Type B pancreatic cell (in vitro differentiated cells): ENCODE data around the gene MICAL1. TPM values are rescaled to one million over a fixed set of nuclear protein-coding genes. Genes with fewer than 3 reads are reported as not detected.
"Not testable (repeated sequence)": the region's sequence is repeated elsewhere in the genome, so short reads cannot be mapped to it uniquely, and the experiment has no call there.

Experiments used
- DNase-seq: peaks from one replicate; pipeline ENCODE4 v3.0.0; 2021; ENCODE audit warnings: mixed read lengths; ENCODE audit not compliant: unreplicated experiment; ENCODE audit errors: extremely low spot score
- H3K27ac Mint-ChIP-seq: 2 replicates; pipeline ENCODE4 v1.8.0; 2021; ENCODE audit warnings: mild to moderate bottlenecking, mixed read lengths
- H3K27me3 Mint-ChIP-seq: 2 replicates; pipeline ENCODE4 v1.8.0; 2021; ENCODE audit warnings: mixed read lengths
- H3K36me3 Mint-ChIP-seq: 2 replicates; pipeline ENCODE4 v1.8.0; 2021; ENCODE audit warnings: mixed read lengths
- H3K4me1 Mint-ChIP-seq: one replicate; pipeline ENCODE4 v1.8.0; 2021; ENCODE audit warnings: mixed read lengths; ENCODE audit not compliant: unreplicated experiment
- H3K4me3 Mint-ChIP-seq: 2 replicates; pipeline ENCODE4 v1.8.0; 2021; ENCODE audit warnings: mild to moderate bottlenecking, mixed read lengths
- H3K9me3 Mint-ChIP-seq: 2 replicates; pipeline ENCODE4 v1.8.0; 2021; ENCODE audit warnings: mixed read lengths
- total RNA-seq: library from RNA; stranded (reverse); gene quantifications from 2 replicates; pipeline ENCODE4 v1.2.1, GENCODE V29; 2021; ENCODE audit warnings: low replicate concordance
- TF ChIP-seq, protein P1 (sequence below): fragments of 200-600 bp; sonication (generic); conservative IDR thresholded peaks from 2 replicates; pipeline ENCODE4 v1.5.0; 2021; ENCODE audit warnings: antibody characterized with exemption, mild to moderate bottlenecking

MICAL1 gene
- total RNA-seq, 1 donor from 2014 or later = 49.7 TPM

DNA sequence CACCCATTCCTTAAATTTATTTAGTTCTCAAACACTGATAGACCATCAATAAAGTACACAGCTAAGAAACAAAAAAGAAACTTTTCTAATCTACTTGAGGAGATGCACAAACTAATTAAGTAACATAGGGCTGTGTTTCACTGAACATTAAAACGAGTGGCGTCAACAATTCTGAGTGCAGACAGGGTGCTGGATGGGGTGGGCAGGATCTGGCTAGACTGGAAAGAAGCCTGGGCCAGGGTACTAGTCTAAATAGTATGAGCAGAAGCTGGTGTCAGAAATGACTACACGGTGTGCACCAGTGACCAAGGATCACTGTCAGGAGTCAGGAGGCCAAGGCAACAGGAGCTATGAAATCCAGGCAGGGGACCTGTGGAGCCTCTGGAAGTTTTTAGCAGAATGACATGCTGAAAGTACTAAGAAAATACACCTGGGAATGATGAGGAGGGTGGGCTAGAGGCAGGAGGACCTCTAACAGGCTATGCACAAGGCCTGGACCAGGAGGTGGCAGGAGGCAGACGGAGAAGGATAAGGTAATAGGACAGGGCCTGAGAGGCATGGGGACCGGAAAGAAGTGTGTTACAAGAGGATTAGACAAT, 14.1 kb upstream of the MICAL1 start:
- H3K27me3 Mint-ChIP-seq = no peaks in the 10 kb centered on the region
- H3K4me3 Mint-ChIP-seq = no peak overlapping the region
- peaks cover 50% of the 10 kb centered on the region for H3K36me3 Mint-ChIP-seq
- H3K27ac Mint-ChIP-seq = no peak overlapping the region
- TF ChIP-seq, protein P1, sequence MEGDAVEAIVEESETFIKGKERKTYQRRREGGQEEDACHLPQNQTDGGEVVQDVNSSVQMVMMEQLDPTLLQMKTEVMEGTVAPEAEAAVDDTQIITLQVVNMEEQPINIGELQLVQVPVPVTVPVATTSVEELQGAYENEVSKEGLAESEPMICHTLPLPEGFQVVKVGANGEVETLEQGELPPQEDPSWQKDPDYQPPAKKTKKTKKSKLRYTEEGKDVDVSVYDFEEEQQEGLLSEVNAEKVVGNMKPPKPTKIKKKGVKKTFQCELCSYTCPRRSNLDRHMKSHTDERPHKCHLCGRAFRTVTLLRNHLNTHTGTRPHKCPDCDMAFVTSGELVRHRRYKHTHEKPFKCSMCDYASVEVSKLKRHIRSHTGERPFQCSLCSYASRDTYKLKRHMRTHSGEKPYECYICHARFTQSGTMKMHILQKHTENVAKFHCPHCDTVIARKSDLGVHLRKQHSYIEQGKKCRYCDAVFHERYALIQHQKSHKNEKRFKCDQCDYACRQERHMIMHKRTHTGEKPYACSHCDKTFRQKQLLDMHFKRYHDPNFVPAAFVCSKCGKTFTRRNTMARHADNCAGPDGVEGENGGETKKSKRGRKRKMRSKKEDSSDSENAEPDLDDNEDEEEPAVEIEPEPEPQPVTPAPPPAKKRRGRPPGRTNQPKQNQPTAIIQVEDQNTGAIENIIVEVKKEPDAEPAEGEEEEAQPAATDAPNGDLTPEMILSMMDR = no peak
- DNase-seq = no peak
- peaks cover 8% of the 10 kb centered on the region for H3K4me1 Mint-ChIP-seq
- H3K9me3 Mint-ChIP-seq = no peaks in the 10 kb centered on the region

DNA sequence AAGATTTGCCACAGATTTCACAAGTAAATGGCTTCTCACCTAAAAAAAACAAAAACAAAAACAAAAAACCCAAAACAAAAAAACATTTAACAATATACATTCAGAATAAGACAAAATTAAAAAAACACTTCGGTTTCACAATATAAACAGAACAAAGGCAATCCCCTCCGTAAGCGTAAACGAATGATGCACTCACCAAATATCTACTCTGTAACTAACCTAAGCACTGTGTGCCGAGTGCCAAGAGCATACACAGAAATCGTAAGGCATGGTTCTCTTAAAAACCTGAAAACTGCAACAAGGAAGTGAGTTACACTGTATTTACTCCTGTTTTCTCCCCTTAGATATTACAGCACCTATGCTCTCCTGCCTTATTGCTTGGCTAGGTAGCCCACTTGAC, 12.1 kb upstream of the MICAL1 start:
- Mint-ChIP-seq H3K36me3 (peaks cover 38% of the 10 kb centered on the region), H3K27ac (no peak overlapping the region), H3K4me3 (no peak overlapping the region), H3K27me3 (no peaks in the 10 kb centered on the region), H3K9me3 (no peaks in the 10 kb centered on the region), H3K4me1 (peaks cover 8% of the 10 kb centered on the region)
- no peak for DNase-seq
- TF ChIP-seq, protein P1 = no peak

DNA sequence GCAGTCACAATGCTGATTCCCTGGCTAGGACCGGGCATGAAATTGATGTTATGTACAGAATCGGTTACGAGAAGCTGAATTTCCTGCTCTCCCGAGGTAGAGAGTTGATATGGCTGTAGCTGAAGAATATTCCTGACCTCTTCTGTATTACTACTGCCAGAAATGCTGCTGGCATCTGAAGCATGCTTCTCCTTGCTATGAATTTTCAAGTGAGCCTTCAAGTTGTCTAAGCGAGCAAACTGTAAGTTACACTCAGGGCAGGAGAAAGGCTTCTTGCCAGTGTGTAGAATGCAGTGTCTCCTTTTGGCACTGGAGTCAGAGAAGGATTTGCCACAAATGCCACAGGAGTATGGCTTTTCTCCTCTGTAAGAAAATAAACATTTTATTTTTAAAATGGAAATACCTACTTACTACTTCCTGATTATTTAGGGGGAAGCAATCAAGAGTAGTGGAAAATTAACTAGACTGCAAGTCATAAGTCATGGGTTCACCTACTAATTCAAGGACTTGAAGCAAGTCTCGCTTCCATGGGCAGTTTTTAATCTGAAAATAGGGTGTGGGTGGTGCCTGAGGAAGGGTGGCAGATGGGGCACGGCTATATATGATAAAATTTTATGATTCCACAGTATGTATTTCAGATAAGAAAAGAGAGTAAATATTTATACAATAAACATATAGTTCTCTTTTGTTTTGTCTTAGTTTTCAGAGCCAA, 10.8 kb upstream of the MICAL1 start:
- H3K4me3 Mint-ChIP-seq = peak overlapping the region; percentile 22
- H3K4me1 Mint-ChIP-seq = peaks cover 8% of the 10 kb centered on the region
- H3K9me3 Mint-ChIP-seq = peaks cover 5% of the 10 kb centered on the region
- peaks cover 42% of the 10 kb centered on the region for H3K36me3 Mint-ChIP-seq
- TF ChIP-seq, protein P1 = no peak
- no peaks in the 10 kb centered on the region for H3K27me3 Mint-ChIP-seq
- DNase-seq = no peak
- H3K27ac Mint-ChIP-seq = peak overlapping the region; percentile 61

DNA sequence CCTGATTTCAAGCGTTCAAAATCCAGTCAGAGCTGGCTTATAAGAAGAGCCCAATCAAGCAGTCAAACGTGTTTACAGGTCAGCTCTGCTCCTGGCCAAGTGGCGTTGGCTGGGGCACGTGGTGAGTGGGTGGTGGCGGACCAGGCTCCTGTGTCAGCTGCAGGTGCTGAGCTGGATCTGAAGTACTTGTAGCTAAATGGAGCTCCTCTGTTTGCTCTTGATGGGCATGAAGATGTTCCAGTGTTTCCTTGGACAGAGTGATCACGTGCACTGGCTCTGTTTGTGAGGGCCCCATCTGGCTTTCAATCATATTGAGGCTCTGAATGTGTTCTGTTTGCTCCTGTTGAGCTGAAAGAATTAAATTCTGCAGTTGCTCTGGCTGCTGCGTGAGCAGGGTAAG, 10.2 kb upstream of the MICAL1 start:
- peaks cover 42% of the 10 kb centered on the region for H3K36me3 Mint-ChIP-seq
- no peaks in the 10 kb centered on the region for H3K27me3 Mint-ChIP-seq
- DNase-seq = no peak
- H3K4me3 Mint-ChIP-seq = peak overlapping the region; percentile 22
- peaks cover 5% of the 10 kb centered on the region for H3K9me3 Mint-ChIP-seq
- H3K27ac Mint-ChIP-seq = peak overlapping the region; percentile 61
- H3K4me1 Mint-ChIP-seq = peaks cover 8% of the 10 kb centered on the region
- TF ChIP-seq, protein P1 = no peak

DNA sequence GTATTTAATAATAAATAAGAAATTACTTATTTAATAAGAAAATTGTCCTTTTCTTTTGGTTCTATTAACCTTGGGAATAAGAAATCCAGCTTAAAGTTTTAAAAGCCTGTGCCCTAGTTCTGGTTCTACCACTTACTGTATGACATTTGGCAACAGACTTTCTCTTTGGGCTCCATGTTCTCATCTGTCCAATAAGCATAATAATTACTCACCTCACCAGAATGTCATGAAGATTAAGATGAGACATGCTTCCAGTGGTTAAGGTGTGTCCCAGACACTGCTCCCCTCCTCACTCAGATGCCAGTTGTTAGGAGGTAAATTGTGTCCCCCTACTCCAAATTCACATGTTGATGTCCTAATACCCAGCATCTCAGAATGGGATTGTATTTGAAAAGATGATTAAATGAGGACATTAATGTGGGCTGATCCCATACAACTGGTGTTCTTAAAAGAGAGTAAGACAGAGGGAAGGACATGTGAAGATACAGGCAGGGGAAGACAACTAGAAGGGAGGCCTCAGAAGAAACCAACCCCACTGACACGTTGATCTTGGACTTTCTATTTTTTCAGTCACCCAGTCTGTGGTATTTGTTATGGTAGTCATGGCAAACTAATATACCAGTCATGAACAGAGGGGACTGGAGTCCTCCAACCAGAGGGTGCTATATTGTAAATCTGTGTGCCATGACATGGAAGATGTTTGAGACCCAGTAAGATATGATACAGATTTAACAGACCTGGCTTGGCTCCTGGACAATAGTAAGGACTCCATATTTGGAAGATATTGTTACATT, 6.4 kb upstream of the MICAL1 start:
- Mint-ChIP-seq H3K4me1 (peaks cover 7% of the 10 kb centered on the region), H3K27me3 (no peaks in the 10 kb centered on the region), H3K27ac (peak overlapping the region; percentile 3), H3K9me3 (peaks cover 5% of the 10 kb centered on the region), H3K36me3 (peaks cover 20% of the 10 kb centered on the region), H3K4me3 (no peak overlapping the region)
- TF ChIP-seq, protein P1 = no peak
- DNase-seq = no peak

DNA sequence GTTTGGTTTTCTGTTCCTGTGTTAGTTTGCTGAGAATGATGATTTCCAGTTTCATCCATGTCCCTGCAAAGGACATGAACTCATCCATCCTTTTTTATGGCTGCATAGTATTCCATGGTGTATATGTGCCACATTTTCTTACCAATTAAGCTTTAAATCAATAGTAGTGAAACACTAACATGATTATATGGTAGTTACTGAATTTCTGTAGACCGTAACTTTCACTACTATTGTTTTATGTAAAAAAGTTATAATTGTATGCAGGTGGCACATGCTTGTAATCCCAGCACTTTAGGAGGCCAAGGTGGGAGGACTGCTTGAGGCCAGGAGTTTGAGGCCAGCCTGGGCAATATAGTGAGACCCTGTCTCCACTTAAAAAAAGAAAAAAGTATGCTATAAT, 5.6 kb upstream of the MICAL1 start:
- peaks cover 20% of the 10 kb centered on the region for H3K36me3 Mint-ChIP-seq
- not testable (repeated sequence) for H3K4me3 Mint-ChIP-seq, H3K27me3 Mint-ChIP-seq, DNase-seq, H3K9me3 Mint-ChIP-seq, H3K27ac Mint-ChIP-seq
- peaks cover 15% of the 10 kb centered on the region for H3K4me1 Mint-ChIP-seq
